Neuronal stem cell (in vitro differentiated cells): Measurements from ENCODE around the gene PROZ.
A peak's percentile ranks its signal among the peaks of the same experiment; 100 is the strongest.

ENCODE experiments used
- DNase-seq: peaks from one replicate; pipeline ENCODE4 v3.0.0-alpha.2; 2013; ENCODE audit warnings: low spot score
- H2AFZ ChIP-seq: one replicate; pipeline ENCODE4 v1.6.1; 2013; ENCODE audit warnings: mild to moderate bottlenecking, low read length, inconsistent platforms
- H2AK5ac ChIP-seq: 2 replicates; pipeline ENCODE4 v1.6.1; 2013; ENCODE audit warnings: low read depth, mild to moderate bottlenecking, inconsistent platforms, low read length, moderate library complexity, mixed read lengths
- H2BK120ac ChIP-seq: 2 replicates; pipeline ENCODE4 v1.6.1; 2013; ENCODE audit warnings: low read depth, mild to moderate bottlenecking, inconsistent platforms, low read length, moderate library complexity, mixed read lengths
- H2BK12ac ChIP-seq: one replicate; pipeline ENCODE4 v1.6.1; 2013; ENCODE audit warnings: low read length, inconsistent platforms
- H2BK15ac ChIP-seq: 2 replicates; pipeline ENCODE4 v1.6.1; 2013; ENCODE audit warnings: mild to moderate bottlenecking, low read length, inconsistent platforms, mixed read lengths
- H2BK5ac ChIP-seq: one replicate; pipeline ENCODE4 v1.6.1; 2013; ENCODE audit warnings: inconsistent platforms, mild to moderate bottlenecking, low read length, moderate library complexity
- H3K14ac ChIP-seq: one replicate; pipeline ENCODE4 v1.6.1; 2013; ENCODE audit warnings: low read length, inconsistent platforms
- H3K18ac ChIP-seq: 2 replicates; pipeline ENCODE4 v1.6.1; 2013; ENCODE audit warnings: low read length, inconsistent platforms
- H3K23ac ChIP-seq: 2 replicates; pipeline ENCODE4 v1.6.1; 2013; ENCODE audit warnings: low read depth, mild to moderate bottlenecking, mixed read lengths, low read length, inconsistent platforms; ENCODE audit not compliant: poor library complexity
- H3K27ac ChIP-seq: replicated peaks from 3 replicates; pipeline ENCODE4 v1.5.1; 2013; ENCODE audit warnings: low read length, inconsistent platforms
- H3K27me3 ChIP-seq, 3 experiments: 2 replicates each; pipeline ENCODE4 v1.6.1; 2013; ENCODE audit warnings: low read length in 3 of 3, mild to moderate bottlenecking in 2 of 3, inconsistent platforms in 1 of 3, low read depth in 1 of 3, mixed read lengths in 1 of 3, moderate library complexity in 1 of 3; ENCODE audit not compliant: control insufficient read depth in 3 of 3, insufficient read depth in 3 of 3
- H3K36me3 ChIP-seq, 2 donors: replicated peaks in 1 of 2; 2 replicates each; pipeline ENCODE4 v1.6.1; 2013; ENCODE audit warnings: low read length in 2 of 2; ENCODE audit not compliant: control insufficient read depth in 2 of 2, insufficient read depth in 2 of 2
- H3K4ac ChIP-seq: 2 replicates; pipeline ENCODE4 v1.6.1; 2013; ENCODE audit warnings: inconsistent platforms, mild to moderate bottlenecking, low read length, moderate library complexity
- H3K4me1 ChIP-seq, 2 donors: 1 replicate in 1 of 2; 2 replicates in 1 of 2; pipeline ENCODE4 v1.6.1; 2013; ENCODE audit warnings: low read length in 2 of 2, low read depth in 1 of 2; ENCODE audit not compliant: control insufficient read depth in 2 of 2, insufficient read depth in 1 of 2
- H3K4me2 ChIP-seq: one replicate; pipeline ENCODE4 v1.6.1; 2013; ENCODE audit warnings: mild to moderate bottlenecking, low read length, inconsistent platforms; ENCODE audit not compliant: insufficient read depth, poor library complexity, severe bottlenecking
- H3K4me3 ChIP-seq, 2 donors: 2 replicates each; pipeline ENCODE4 v1.5.1; 2013; ENCODE audit warnings: low read length in 2 of 2, mild to moderate bottlenecking in 2 of 2, inconsistent platforms in 1 of 2, moderate library complexity in 1 of 2
- H3K79me1 ChIP-seq: one replicate; pipeline ENCODE4 v1.6.1; 2013; ENCODE audit warnings: low read depth, mild to moderate bottlenecking, inconsistent platforms, low read length, moderate library complexity
- H3K9ac ChIP-seq: one replicate; pipeline ENCODE4 v1.6.1; 2013; ENCODE audit warnings: mild to moderate bottlenecking, low read depth, low read length, inconsistent platforms; ENCODE audit not compliant: poor library complexity
- H3K9me3 ChIP-seq, 2 donors: replicated peaks in 1 of 2; 2 replicates each; pipeline versions ENCODE3 to v1.6.1; 2013; ENCODE audit warnings: low read length in 2 of 2, mild to moderate bottlenecking in 2 of 2, inconsistent platforms in 1 of 2, low read depth in 1 of 2, mixed read lengths in 1 of 2, moderate library complexity in 1 of 2; ENCODE audit not compliant: control insufficient read depth in 2 of 2, insufficient read depth in 1 of 2
- H4K8ac ChIP-seq: one replicate; pipeline ENCODE4 v1.6.1; 2013; ENCODE audit warnings: low read depth, mild to moderate bottlenecking, inconsistent platforms, low read length, moderate library complexity
- H4K91ac ChIP-seq: one replicate; pipeline ENCODE4 v1.6.1; 2013; ENCODE audit warnings: low read length, low read depth, mild to moderate bottlenecking, inconsistent platforms; ENCODE audit not compliant: poor library complexity
- WGBS, 2 donors: extraction: QIAGEN DNeasy Blood & Tissue Kit; methylation state at CpG; one replicate each; pipeline ENCODE4 v1.1.7; 2013; ENCODE audit warnings: missing lambda C conversion rate in 2 of 2, mixed read lengths in 1 of 2; ENCODE audit not compliant: insufficient read length in 2 of 2, insufficient replicate concordance in 1 of 2; ENCODE audit errors: extremely low coverage in 2 of 2; 5-methylcytosine and 5-hydroxymethylcytosine counted together

Gene PROZ

DNA sequence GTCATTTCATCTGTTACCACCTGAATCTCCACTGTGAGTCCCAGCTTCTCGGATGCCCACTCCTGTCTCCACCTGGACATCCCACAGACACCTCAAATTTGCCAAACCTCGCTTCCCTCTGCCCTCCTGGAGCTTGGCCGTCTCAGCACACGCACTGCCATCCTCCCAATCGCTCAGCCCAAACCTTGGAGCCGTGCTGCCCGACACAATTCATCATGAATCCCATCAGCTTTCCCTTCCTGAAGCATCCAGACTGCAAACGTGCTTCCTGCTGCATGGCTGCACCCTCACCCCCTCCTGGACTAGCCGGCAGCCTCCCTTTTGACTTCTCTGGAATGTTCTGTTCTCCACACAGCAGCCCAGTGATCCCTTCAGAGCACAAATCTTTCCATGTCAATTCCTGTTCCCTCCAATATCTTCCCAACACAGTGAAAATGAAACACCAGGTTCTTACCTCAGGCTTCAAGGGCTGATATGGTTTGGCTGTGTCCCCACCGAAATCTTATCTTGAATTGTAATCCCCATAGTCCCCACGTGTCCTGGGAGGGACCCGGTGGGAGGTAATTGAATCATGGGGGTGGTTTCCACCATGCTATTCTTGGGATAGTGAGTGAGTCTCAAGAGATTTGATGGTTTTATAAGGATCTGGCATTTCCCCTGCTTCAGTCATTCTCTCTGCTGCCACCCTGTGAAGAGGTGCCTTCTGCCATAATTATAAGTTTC is 1.1 kb upstream of the PROZ start:
- Histone ChIP-seq H2BK15ac (no peak overlapping the region), H3K4me2 (no peak overlapping the region), H3K9me3 (peaks cover 0 to 3% of the 10 kb centered on the region in 2 donors), H3K27ac (no peak overlapping the region), H2AK5ac (peak overlapping the region; percentile 88), H3K14ac (no peak overlapping the region), H3K9ac (no peak overlapping the region), H4K91ac (no peak overlapping the region), H3K27me3 (peaks cover 0 to 33% (median 13%) of the 10 kb centered on the region in 3 experiments), H2BK120ac (no peak overlapping the region), H3K4ac (peak overlapping the region; percentile 93), H2BK5ac (no peak overlapping the region), H3K36me3 (no peaks in the 10 kb centered on the region), H2BK12ac (no peak overlapping the region), H3K18ac (peak overlapping the region; percentile 87), H4K8ac (peak overlapping the region; percentile 65), H3K4me3 (no peak overlapping the region), H3K79me1 (no peaks in the 10 kb centered on the region), H2AFZ (no peak overlapping the region), H3K23ac (peak overlapping the region; percentile 80), H3K4me1 (peaks cover 21 to 31% of the 10 kb centered on the region in 2 donors)
- WGBS, 2 donors, result no CpG with 5 or more reads among the region's 12 CpGs
- DNase-seq, result no peak

DNA sequence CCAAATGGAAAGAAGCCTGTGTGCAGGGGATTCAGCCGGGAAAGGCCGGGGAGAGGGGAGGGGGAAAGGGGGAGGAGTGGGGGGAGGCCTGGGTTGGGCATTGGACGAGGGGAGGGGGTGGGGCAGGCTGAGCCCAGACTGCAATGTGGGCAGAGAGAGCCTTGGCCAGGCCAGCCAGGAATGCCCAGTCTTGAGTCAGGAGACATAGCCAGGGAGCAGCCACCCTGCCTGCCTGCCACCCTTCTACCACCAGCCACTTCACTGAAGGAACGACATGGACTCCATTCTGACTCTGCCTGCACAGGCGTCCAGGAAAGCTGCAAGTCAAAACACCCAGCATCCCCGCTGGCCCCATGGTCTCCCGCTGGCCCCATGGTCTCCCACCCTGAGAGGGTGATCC is 498 bp downstream of the PROZ start:
- no peak overlapping the region for H3K4me3 ChIP-seq
- H3K4me2 ChIP-seq, result no peak overlapping the region
- peak overlapping the region; percentile 90 for H2AK5ac ChIP-seq
- H3K9ac ChIP-seq, result no peak overlapping the region
- H3K4me1 ChIP-seq, result peaks cover 12 to 23% of the 10 kb centered on the region in 2 donors
- peak overlapping the region; percentile 43 for H4K8ac ChIP-seq
- H2BK120ac ChIP-seq, result no peak overlapping the region
- H3K4ac ChIP-seq, result no peak overlapping the region
- H3K27ac ChIP-seq, result no peak overlapping the region
- no peak overlapping the region for H3K23ac ChIP-seq
- H2BK12ac ChIP-seq, result peak overlapping the region; percentile 81
- H2BK5ac ChIP-seq, result peak overlapping the region; percentile 62
- H2AFZ ChIP-seq, result no peak overlapping the region
- no peaks in the 10 kb centered on the region for H3K36me3 ChIP-seq
- H3K27me3 ChIP-seq, result peaks cover 0 to 22% (median 2%) of the 10 kb centered on the region in 3 experiments
- H3K9me3 ChIP-seq, result peaks cover 0 to 3% of the 10 kb centered on the region in 2 donors
- DNase-seq, result no peak
- peaks cover 1% of the 10 kb centered on the region for H3K79me1 ChIP-seq
- H4K91ac ChIP-seq, result peak overlapping the region; percentile 64
- no peak overlapping the region for H3K14ac ChIP-seq
- H3K18ac ChIP-seq, result peak overlapping the region; percentile 88
- no CpG with 5 or more reads among the region's 7 CpGs for WGBS, 2 donors
- peak overlapping the region; percentile 38 for H2BK15ac ChIP-seq

DNA sequence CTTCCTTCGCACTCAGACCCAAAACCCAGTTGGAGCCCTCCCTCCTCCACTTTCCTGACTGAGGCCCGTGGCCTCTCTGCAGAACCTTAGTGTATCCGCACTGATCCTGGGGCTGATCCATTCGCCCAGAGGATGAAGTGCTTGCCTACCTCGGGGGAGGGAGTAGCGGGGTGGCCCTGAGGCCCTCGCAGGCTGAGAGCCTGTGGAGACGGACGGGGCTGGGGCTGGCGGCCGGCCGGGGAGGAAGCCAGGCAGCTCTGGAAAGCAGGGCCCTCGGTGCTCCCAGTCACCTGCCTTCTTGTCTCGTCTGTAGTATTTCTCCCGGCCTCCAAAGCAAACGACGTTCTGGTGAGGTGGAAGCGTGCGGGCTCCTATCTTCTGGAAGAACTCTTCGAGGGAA is 1.3 kb downstream of the PROZ start:
- Histone ChIP-seq H2BK15ac (peak overlapping the region; percentile 38), H3K27ac (no peak overlapping the region), H3K79me1 (peaks cover 1% of the 10 kb centered on the region), H2AK5ac (peak overlapping the region; percentile 96), H3K4me2 (no peak overlapping the region), H3K36me3 (no peaks in the 10 kb centered on the region), H3K14ac (peak overlapping the region; percentile 100), H2BK5ac (no peak overlapping the region), H3K27me3 (peaks cover 0 to 22% (median 2%) of the 10 kb centered on the region in 3 experiments), H3K9ac (no peak overlapping the region), H3K18ac (peak overlapping the region; percentile 89), H2BK120ac (no peak overlapping the region), H3K23ac (no peak overlapping the region), H3K4me1 (peaks cover 12 to 20% of the 10 kb centered on the region in 2 donors), H2BK12ac (peak overlapping the region; percentile 84), H3K9me3 (peaks cover 0 to 3% of the 10 kb centered on the region in 2 donors), H3K4ac (peak overlapping the region; percentile 84), H3K4me3 (no peak overlapping the region), H2AFZ (peak overlapping the region; percentile 42), H4K91ac (peak overlapping the region; percentile 85), H4K8ac (no peak overlapping the region)
- WGBS, 2 donors, result no CpG with 5 or more reads among the region's 20 CpGs
- no peak for DNase-seq

DNA sequence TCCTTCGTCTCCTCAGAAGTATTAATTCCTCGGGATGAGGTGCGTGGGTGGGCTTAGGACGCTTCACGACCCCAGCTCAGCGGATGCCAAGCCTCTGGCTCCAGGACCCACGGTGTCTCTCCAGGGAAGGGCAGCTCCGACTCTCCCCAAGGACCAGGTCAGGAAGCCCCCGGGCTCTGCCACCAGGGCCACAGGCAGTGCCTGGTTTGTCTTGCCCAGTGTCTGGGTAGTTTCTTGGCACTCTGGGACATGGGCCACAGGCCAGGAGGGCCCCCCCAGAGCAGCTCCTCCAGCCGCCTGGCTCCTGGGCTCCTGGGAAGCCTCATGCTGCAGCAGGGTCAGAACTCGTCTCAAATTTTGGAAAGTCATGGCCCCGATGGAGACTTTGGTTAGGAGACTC is 2.5 kb downstream of the PROZ start:
- Histone ChIP-seq H3K27me3 (peaks cover 0 to 22% (median 2%) of the 10 kb centered on the region in 3 experiments), H3K4ac (no peak overlapping the region), H3K9ac (no peak overlapping the region), H2AFZ (peak overlapping the region; percentile 74), H4K91ac (no peak overlapping the region), H3K14ac (peak overlapping the region; percentile 94), H2BK12ac (peak overlapping the region; percentile 84), H2BK5ac (peak overlapping the region; percentile 75), H3K4me1 (peaks cover 12 to 19% of the 10 kb centered on the region in 2 donors), H3K9me3 (peaks cover 0 to 3% of the 10 kb centered on the region in 2 donors), H3K36me3 (no peaks in the 10 kb centered on the region), H3K4me2 (peak overlapping the region; percentile 11), H2AK5ac (peak overlapping the region; percentile 93), H3K79me1 (peaks cover 1% of the 10 kb centered on the region), H2BK120ac (no peak overlapping the region), H2BK15ac (peak overlapping the region; percentile 83), H3K4me3 (no peak overlapping the region), H4K8ac (no peak overlapping the region), H3K18ac (peak overlapping the region; percentile 85), H3K27ac (no peak overlapping the region), H3K23ac (no peak overlapping the region)
- DNase-seq, result no peak
- WGBS, 2 donors, result no CpG with 5 or more reads among the region's 12 CpGs
